SK-N-SH treated with all-trans-retinoic acid at 6 μM for 48 hours (cell line): ENCODE data around the gene ACOT7.

Source experiments
- ATAC-seq: fragments of 200-7000 bp; cut with Tn5 transposase; 3 replicates; pipeline ENCODE4 v1.9.1; 2020; ENCODE audit warnings: mild to moderate bottlenecking, moderate library complexity
- ARNTL ChIP-seq: fragments of 450-650 bp; formaldehyde crosslinking; IDR thresholded peaks from 2 replicates; pipeline ENCODE4 v1.5.0; 2020; ENCODE audit warnings: low read depth, mild to moderate bottlenecking, moderate library complexity, borderline replicate concordance
- BACH2 ChIP-seq: fragments of 250-450 bp; sonication (Bioruptor Pico); IDR thresholded peaks from 2 replicates; pipeline ENCODE4 v1.9.0; 2021; ENCODE audit warnings: mild to moderate bottlenecking, borderline replicate concordance
- CSDC2 ChIP-seq: fragments of 250-450 bp; sonication (Bioruptor Pico); IDR thresholded peaks from 2 replicates; pipeline ENCODE4 v1.5.0; 2020; ENCODE audit warnings: mild to moderate bottlenecking, moderate library complexity
- ESRRG ChIP-seq: fragments of 250-450 bp; sonication (Bioruptor Pico); IDR thresholded peaks from 2 replicates; pipeline ENCODE4 v1.6.1; 2021; ENCODE audit warnings: mild to moderate bottlenecking
- GLIS3 ChIP-seq: fragments of 250-450 bp; sonication (Bioruptor Pico); IDR thresholded peaks from 2 replicates; pipeline ENCODE4 v1.5.0; 2020; ENCODE audit warnings: mild to moderate bottlenecking, moderate library complexity
- ISL1 ChIP-seq: fragments of 250-450 bp; sonication (Bioruptor Pico); IDR thresholded peaks from 2 replicates; pipeline ENCODE4 v2.1.2; 2022; ENCODE audit warnings: mild to moderate bottlenecking, moderate library complexity
- OSR1 ChIP-seq: fragments of 250-450 bp; sonication (Bioruptor Pico); IDR thresholded peaks from 2 replicates; pipeline ENCODE4 v1.8.0; 2022; ENCODE audit warnings: moderate library complexity, mild to moderate bottlenecking, inconsistent platforms
- PPARA ChIP-seq: fragments of 250-450 bp; sonication (Bioruptor Pico); IDR thresholded peaks from 2 replicates; pipeline ENCODE4 v1.5.0; 2020; ENCODE audit warnings: mild to moderate bottlenecking, borderline replicate concordance
- RARB ChIP-seq: fragments of 250-450 bp; sonication (Bioruptor Pico); IDR thresholded peaks from 2 replicates; pipeline ENCODE4 v1.8.0; 2021; ENCODE audit warnings: mild to moderate bottlenecking, moderate library complexity
- SNAI2 ChIP-seq: fragments of 250-450 bp; sonication (Bioruptor Pico); IDR thresholded peaks from 2 replicates; pipeline ENCODE4 v1.5.0; 2020; ENCODE audit warnings: mild to moderate bottlenecking, moderate library complexity
- TCF4 ChIP-seq: fragments of 250-450 bp; sonication (Bioruptor Pico); IDR thresholded peaks from 2 replicates; pipeline ENCODE4 v1.8.0; 2021; ENCODE audit warnings: mild to moderate bottlenecking, moderate library complexity, borderline replicate concordance
- ZC3H10 ChIP-seq: fragments of 250-450 bp; sonication (Bioruptor Pico); IDR thresholded peaks from 2 replicates; pipeline ENCODE4 v1.5.1; 2021; ENCODE audit warnings: mild to moderate bottlenecking, moderate library complexity
- ZFP3 ChIP-seq: fragments of 250-450 bp; sonication (Bioruptor Pico); IDR thresholded peaks from 2 replicates; pipeline ENCODE4 v1.5.0; 2020; ENCODE audit warnings: mild to moderate bottlenecking, moderate library complexity
- ZNF565 ChIP-seq: fragments of 450-650 bp; formaldehyde crosslinking; conservative IDR thresholded peaks from 2 replicates; pipeline ENCODE4 v1.5.0; 2020; ENCODE audit warnings: low read depth, mild to moderate bottlenecking, moderate library complexity
- ZNF70 ChIP-seq: fragments of 450-650 bp; formaldehyde crosslinking; IDR thresholded peaks from 2 replicates; pipeline ENCODE4 v1.5.0; 2020; ENCODE audit warnings: mild to moderate bottlenecking, moderate library complexity
- TF ChIP-seq, protein P1 (sequence below): fragments of 250-450 bp; sonication (Bioruptor Pico); IDR thresholded peaks from 2 replicates; pipeline ENCODE4 v1.8.0; 2020; ENCODE audit warnings: mild to moderate bottlenecking, moderate library complexity, borderline replicate concordance
- TF ChIP-seq, protein P2 (sequence below): fragments of 250-450 bp; sonication (Bioruptor Pico); IDR thresholded peaks from 2 replicates; pipeline ENCODE4 v1.5.1; 2021; ENCODE audit warnings: mild to moderate bottlenecking, moderate library complexity
- TF ChIP-seq, protein P3 (sequence below): fragments of 250-450 bp; sonication (Bioruptor Pico); IDR thresholded peaks from 2 replicates; pipeline ENCODE4 v1.5.0; 2020; ENCODE audit warnings: mild to moderate bottlenecking, moderate library complexity
- TF ChIP-seq, protein P4 (sequence below): fragments of 250-450 bp; sonication (Bioruptor Pico); IDR thresholded peaks from 2 replicates; pipeline ENCODE4 v1.8.0; 2021; ENCODE audit warnings: low read depth, mild to moderate bottlenecking, moderate library complexity, borderline replicate concordance
- TF ChIP-seq, protein P5 (sequence below): fragments of 250-450 bp; sonication (Bioruptor Pico); IDR thresholded peaks from 2 replicates; pipeline ENCODE4 v1.5.1; 2020; ENCODE audit warnings: low read depth, mild to moderate bottlenecking, moderate library complexity

Gene ACOT7

DNA sequence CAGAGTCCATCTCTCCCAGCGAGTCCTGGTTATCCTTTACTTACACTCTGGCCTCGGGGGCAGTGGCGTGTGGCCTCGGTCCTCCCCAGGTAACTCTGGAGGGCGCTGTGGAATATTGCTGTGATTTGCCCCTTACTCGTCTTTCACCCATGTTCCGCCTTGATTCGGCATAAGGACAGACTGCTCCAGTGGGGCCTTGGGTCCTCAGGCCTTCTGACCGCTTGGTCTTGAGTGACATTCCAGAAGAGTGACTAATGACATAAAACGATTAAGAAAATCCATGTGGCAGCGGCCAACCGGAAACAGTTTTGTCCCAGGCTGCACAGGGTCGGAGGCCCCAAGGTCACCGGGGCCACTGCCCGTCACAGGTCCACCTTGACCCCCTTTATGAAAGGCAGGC is 168.8 kb downstream of the ACOT7 start (continued):
- TF ChIP-seq, protein P1, sequence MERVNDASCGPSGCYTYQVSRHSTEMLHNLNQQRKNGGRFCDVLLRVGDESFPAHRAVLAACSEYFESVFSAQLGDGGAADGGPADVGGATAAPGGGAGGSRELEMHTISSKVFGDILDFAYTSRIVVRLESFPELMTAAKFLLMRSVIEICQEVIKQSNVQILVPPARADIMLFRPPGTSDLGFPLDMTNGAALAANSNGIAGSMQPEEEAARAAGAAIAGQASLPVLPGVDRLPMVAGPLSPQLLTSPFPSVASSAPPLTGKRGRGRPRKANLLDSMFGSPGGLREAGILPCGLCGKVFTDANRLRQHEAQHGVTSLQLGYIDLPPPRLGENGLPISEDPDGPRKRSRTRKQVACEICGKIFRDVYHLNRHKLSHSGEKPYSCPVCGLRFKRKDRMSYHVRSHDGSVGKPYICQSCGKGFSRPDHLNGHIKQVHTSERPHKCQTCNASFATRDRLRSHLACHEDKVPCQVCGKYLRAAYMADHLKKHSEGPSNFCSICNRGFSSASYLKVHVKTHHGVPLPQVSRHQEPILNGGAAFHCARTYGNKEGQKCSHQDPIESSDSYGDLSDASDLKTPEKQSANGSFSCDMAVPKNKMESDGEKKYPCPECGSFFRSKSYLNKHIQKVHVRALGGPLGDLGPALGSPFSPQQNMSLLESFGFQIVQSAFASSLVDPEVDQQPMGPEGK: no peak
- TF ChIP-seq ZNF70 (CRISPR knock-in tag): no peak
- TF ChIP-seq, protein P2, sequence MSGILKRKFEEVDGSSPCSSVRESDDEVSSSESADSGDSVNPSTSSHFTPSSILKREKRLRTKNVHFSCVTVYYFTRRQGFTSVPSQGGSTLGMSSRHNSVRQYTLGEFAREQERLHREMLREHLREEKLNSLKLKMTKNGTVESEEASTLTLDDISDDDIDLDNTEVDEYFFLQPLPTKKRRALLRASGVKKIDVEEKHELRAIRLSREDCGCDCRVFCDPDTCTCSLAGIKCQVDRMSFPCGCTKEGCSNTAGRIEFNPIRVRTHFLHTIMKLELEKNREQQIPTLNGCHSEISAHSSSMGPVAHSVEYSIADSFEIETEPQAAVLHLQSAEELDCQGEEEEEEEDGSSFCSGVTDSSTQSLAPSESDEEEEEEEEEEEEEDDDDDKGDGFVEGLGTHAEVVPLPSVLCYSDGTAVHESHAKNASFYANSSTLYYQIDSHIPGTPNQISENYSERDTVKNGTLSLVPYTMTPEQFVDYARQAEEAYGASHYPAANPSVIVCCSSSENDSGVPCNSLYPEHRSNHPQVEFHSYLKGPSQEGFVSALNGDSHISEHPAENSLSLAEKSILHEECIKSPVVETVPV (CRISPR knock-in tag): no peak

DNA sequence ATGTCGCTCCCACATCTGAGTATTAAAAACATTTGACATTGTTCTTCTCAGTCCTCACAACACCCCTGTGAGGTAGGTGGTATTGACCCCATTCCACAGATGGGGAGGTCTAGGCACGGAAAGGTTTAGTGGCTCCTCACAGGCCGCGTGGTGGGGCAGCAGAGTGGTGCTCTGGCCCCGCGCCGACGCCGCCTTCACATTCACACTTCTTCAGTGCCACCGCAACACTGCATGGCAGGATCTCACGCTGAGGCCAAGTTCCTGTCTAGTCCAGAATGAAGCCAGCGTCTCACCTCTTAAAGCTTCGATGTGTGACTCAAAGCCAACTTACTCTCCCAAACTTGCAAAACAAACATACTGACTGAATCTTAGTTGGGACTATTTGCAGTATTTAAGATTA is 169.9 kb downstream of the ACOT7 start:
- ATAC-seq: no peak
- no peak for TF ChIP-seq GLIS3
- no peak for TF ChIP-seq SNAI2 (CRISPR knock-in tag)
- TF ChIP-seq, protein P3, sequence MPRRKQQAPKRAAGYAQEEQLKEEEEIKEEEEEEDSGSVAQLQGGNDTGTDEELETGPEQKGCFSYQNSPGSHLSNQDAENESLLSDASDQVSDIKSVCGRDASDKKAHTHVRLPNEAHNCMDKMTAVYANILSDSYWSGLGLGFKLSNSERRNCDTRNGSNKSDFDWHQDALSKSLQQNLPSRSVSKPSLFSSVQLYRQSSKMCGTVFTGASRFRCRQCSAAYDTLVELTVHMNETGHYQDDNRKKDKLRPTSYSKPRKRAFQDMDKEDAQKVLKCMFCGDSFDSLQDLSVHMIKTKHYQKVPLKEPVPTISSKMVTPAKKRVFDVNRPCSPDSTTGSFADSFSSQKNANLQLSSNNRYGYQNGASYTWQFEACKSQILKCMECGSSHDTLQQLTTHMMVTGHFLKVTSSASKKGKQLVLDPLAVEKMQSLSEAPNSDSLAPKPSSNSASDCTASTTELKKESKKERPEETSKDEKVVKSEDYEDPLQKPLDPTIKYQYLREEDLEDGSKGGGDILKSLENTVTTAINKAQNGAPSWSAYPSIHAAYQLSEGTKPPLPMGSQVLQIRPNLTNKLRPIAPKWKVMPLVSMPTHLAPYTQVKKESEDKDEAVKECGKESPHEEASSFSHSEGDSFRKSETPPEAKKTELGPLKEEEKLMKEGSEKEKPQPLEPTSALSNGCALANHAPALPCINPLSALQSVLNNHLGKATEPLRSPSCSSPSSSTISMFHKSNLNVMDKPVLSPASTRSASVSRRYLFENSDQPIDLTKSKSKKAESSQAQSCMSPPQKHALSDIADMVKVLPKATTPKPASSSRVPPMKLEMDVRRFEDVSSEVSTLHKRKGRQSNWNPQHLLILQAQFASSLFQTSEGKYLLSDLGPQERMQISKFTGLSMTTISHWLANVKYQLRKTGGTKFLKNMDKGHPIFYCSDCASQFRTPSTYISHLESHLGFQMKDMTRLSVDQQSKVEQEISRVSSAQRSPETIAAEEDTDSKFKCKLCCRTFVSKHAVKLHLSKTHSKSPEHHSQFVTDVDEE (CRISPR knock-in tag): no peak
- TF ChIP-seq ZNF70 (CRISPR knock-in tag): no peak
- no peak for TF ChIP-seq ZC3H10 (CRISPR knock-in tag)
- no peak for TF ChIP-seq OSR1
- TF ChIP-seq ISL1 (CRISPR knock-in tag): no peak
- TF ChIP-seq ZFP3: no peak
- TF ChIP-seq, protein P1: no peak
- no peak for TF ChIP-seq CSDC2 (CRISPR knock-in tag)
- no peak for TF ChIP-seq BACH2 (CRISPR knock-in tag)
- TF ChIP-seq, protein P4, sequence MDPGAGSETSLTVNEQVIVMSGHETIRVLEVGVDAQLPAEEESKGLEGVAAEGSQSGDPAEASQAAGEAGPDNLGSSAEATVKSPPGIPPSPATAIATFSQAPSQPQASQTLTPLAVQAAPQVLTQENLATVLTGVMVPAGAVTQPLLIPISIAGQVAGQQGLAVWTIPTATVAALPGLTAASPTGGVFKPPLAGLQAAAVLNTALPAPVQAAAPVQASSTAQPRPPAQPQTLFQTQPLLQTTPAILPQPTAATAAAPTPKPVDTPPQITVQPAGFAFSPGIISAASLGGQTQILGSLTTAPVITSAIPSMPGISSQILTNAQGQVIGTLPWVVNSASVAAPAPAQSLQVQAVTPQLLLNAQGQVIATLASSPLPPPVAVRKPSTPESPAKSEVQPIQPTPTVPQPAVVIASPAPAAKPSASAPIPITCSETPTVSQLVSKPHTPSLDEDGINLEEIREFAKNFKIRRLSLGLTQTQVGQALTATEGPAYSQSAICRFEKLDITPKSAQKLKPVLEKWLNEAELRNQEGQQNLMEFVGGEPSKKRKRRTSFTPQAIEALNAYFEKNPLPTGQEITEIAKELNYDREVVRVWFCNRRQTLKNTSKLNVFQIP: no peak
- no peak for TF ChIP-seq TCF4
- no peak for TF ChIP-seq PPARA

DNA sequence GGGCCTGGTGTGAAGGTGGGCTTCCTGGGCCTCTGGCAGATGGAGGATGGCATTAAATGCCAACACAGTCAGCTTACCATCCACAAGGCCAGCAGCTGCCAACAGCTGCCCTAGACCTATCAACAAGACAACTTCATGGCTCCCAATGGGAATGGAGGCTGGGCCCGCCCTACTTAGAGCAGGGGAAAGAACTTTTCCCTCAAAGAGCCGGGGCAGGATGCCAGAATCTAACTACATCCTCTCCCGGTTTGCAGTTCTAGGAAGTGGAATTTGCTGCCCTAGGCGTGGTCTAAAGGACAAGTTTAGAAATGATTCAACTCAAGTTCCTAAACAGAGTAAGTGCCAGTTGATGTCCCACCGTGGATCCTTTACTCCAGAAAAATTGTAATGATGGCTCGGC is 170.9 kb downstream of the ACOT7 start:
- TF ChIP-seq PPARA (no peak), RARB (CRISPR knock-in tag) (no peak), ESRRG (CRISPR knock-in tag) (no peak), ZNF70 (CRISPR knock-in tag) (no peak), ZFP3 (no peak), OSR1 (no peak), CSDC2 (CRISPR knock-in tag) (no peak), ZNF565 (CRISPR knock-in tag) (no peak), GLIS3 (no peak), ISL1 (CRISPR knock-in tag) (no peak), BACH2 (CRISPR knock-in tag) (no peak), ARNTL (CRISPR knock-in tag) (no peak), ZC3H10 (CRISPR knock-in tag) (no peak)
- TF ChIP-seq, protein P4: no peak
- TF ChIP-seq, protein P5, sequence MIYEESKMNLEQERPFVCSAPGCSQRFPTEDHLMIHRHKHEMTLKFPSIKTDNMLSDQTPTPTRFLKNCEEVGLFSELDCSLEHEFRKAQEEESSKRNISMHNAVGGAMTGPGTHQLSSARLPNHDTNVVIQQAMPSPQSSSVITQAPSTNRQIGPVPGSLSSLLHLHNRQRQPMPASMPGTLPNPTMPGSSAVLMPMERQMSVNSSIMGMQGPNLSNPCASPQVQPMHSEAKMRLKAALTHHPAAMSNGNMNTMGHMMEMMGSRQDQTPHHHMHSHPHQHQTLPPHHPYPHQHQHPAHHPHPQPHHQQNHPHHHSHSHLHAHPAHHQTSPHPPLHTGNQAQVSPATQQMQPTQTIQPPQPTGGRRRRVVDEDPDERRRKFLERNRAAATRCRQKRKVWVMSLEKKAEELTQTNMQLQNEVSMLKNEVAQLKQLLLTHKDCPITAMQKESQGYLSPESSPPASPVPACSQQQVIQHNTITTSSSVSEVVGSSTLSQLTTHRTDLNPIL (CRISPR knock-in tag): no peak
- TF ChIP-seq, protein P3 (CRISPR knock-in tag): no peak
- no peak for ATAC-seq
